PFSK-1 (cell line): Measurements from ENCODE around the gene NES.

Source experiments
- POLR2AphosphoS5 ChIP-seq: IDR thresholded peaks from 2 replicates; pipeline ENCODE4 v1.6.1; 2012; ENCODE audit warnings: low read depth, mild to moderate bottlenecking, control low read depth, low read length, moderate library complexity
- TAF1 ChIP-seq: IDR thresholded peaks from 2 replicates; pipeline ENCODE4 v1.6.1; 2012; ENCODE audit warnings: low read length, control low read depth, borderline replicate concordance; ENCODE audit not compliant: insufficient read depth
- TF ChIP-seq, protein P1 (sequence below), 2 experiments: IDR thresholded peaks; 2 replicates each; pipeline versions ENCODE4 v1.6.1 to v1.8.0; 2011 to 2012; ENCODE audit warnings: low read depth in 2 of 2, low read length in 2 of 2, control low read depth in 1 of 2, inconsistent platforms in 1 of 2, mild to moderate bottlenecking in 1 of 2, moderate library complexity in 1 of 2; ENCODE audit not compliant: insufficient read depth in 1 of 2

DNA sequence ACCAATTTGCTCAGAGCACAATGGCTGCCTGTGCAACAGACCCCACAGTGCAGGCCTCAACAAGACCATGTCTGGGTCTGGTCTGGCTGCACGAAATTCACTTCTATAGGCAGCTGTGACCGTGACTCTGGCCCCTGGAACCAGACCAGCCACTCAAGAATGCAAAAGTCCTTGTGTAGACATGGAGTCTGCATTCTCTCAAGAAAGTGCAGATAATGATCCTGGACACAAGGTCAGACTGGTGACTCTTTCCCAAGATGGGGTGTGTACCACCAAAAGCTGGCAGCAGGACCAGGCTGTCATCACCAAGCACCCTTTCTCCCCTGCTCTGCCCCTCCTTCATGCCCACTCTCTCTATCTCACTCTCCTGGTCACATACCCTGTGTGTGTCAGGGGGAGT lies 43.9 kb upstream of the NES start:
- TF ChIP-seq POLR2AphosphoS5: no peak
- no peak for TF ChIP-seq TAF1
- TF ChIP-seq, protein P1, sequence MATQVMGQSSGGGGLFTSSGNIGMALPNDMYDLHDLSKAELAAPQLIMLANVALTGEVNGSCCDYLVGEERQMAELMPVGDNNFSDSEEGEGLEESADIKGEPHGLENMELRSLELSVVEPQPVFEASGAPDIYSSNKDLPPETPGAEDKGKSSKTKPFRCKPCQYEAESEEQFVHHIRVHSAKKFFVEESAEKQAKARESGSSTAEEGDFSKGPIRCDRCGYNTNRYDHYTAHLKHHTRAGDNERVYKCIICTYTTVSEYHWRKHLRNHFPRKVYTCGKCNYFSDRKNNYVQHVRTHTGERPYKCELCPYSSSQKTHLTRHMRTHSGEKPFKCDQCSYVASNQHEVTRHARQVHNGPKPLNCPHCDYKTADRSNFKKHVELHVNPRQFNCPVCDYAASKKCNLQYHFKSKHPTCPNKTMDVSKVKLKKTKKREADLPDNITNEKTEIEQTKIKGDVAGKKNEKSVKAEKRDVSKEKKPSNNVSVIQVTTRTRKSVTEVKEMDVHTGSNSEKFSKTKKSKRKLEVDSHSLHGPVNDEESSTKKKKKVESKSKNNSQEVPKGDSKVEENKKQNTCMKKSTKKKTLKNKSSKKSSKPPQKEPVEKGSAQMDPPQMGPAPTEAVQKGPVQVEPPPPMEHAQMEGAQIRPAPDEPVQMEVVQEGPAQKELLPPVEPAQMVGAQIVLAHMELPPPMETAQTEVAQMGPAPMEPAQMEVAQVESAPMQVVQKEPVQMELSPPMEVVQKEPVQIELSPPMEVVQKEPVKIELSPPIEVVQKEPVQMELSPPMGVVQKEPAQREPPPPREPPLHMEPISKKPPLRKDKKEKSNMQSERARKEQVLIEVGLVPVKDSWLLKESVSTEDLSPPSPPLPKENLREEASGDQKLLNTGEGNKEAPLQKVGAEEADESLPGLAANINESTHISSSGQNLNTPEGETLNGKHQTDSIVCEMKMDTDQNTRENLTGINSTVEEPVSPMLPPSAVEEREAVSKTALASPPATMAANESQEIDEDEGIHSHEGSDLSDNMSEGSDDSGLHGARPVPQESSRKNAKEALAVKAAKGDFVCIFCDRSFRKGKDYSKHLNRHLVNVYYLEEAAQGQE (IDR thresholded peaks at IDR 0.05; ENCODE audit: insufficient read depth in 1 of 2, low read depth in 2 of 2, low read length in 2 of 2): no peak
